ENCODE results near the gene ARHGAP33.

Gene ARHGAP33

GRCh38 chr19:35755131-35755549, 20.2 kb upstream of the ARHGAP33 start:
- Histone ChIP-seq H3K27ac (no peak overlapping the region), H3K9ac (no peak overlapping the region), H3K4me2 (no peak overlapping the region), H3K4me1 (peaks cover 34% of the 10 kb centered on the region), H3K9me3 (no peaks in the 10 kb centered on the region), H3K27me3 (no peaks in the 10 kb centered on the region), H4K20me1 (peaks cover 11% of the 10 kb centered on the region), H3K4me3 (no peak overlapping the region), H3K36me3 (peaks cover 40% of the 10 kb centered on the region)
- TF ChIP-seq Cebpa-rat (IDR thresholded peaks at IDR 0.05): no peak

GRCh38 chr19:35755550-35756376, 19.6 kb upstream of the ARHGAP33 start:
- peaks cover 47% of the 10 kb centered on the region for H3K36me3 ChIP-seq
- no peak for TF ChIP-seq Cebpa-rat (IDR thresholded peaks at IDR 0.05)
- H3K4me2 ChIP-seq: no peak overlapping the region
- H4K20me1 ChIP-seq: peaks cover 11% of the 10 kb centered on the region
- H3K27me3 ChIP-seq: no peaks in the 10 kb centered on the region
- no peak overlapping the region for H3K4me3 ChIP-seq
- H3K9ac ChIP-seq: no peak overlapping the region
- no peak overlapping the region for H3K27ac ChIP-seq
- H3K9me3 ChIP-seq: no peaks in the 10 kb centered on the region
- H3K4me1 ChIP-seq: peaks cover 28% of the 10 kb centered on the region

GRCh38 chr19:35756377-35757230, 18.8 kb upstream of the ARHGAP33 start, which contains the start of gene HSPB6:
Gene HSPB6, minus strand, starts transcription at chr19:35757029. Its CDS starts 21 bp downstream, at chr19:35757008.
- H3K9me3 ChIP-seq: no peaks in the 10 kb centered on the region

GRCh38 chr19:35757231-35757748, 18.1 kb upstream of the ARHGAP33 start:
- H3K9ac ChIP-seq: peak overlapping the region; percentile 82
- H3K4me3 ChIP-seq: peak overlapping the region; percentile 95
- H3K9me3 ChIP-seq: no peaks in the 10 kb centered on the region
- no peaks in the 10 kb centered on the region for H3K27me3 ChIP-seq
- H4K20me1 ChIP-seq: peaks cover 11% of the 10 kb centered on the region
- peak overlapping the region; percentile 98 for H3K4me2 ChIP-seq
- TF ChIP-seq Cebpa-rat (IDR thresholded peaks at IDR 0.05): no peak
- H3K36me3 ChIP-seq: peaks cover 55% of the 10 kb centered on the region
- H3K4me1 ChIP-seq: peaks cover 27% of the 10 kb centered on the region
- H3K27ac ChIP-seq: peak overlapping the region; percentile 87

More at GRCh38 chr19:35756377-35757230, 18.8 kb upstream of the ARHGAP33 start, which contains the start of gene HSPB6:
- no peak for TF ChIP-seq Cebpa-rat (IDR thresholded peaks at IDR 0.05)
- Histone ChIP-seq H3K36me3 (peaks cover 55% of the 10 kb centered on the region), H3K27me3 (no peaks in the 10 kb centered on the region), H3K4me1 (peaks cover 27% of the 10 kb centered on the region), H3K4me2 (peak within 1 kb of the TSS; percentile 98), H3K27ac (peak within 1 kb of the TSS; percentile 87), H3K4me3 (peak within 1 kb of the TSS; percentile 95), H3K9ac (peak within 1 kb of the TSS; percentile 82), H4K20me1 (peaks cover 11% of the 10 kb centered on the region)

- Histone ChIP-seq H3K27ac (peak within 1 kb of the TSS; percentile 96), H3K4me3 (peak within 1 kb of the TSS; percentile 95), H3K9me3 (no peaks in the 10 kb centered on the region), H3K9ac (peak within 1 kb of the TSS; percentile 94), H3K36me3 (peaks cover 55% of the 10 kb centered on the region), H4K20me1 (peaks cover 11% of the 10 kb centered on the region), H3K4me1 (peaks cover 27% of the 10 kb centered on the region), H3K4me2 (peak within 1 kb of the TSS; percentile 98), H3K27me3 (no peaks in the 10 kb centered on the region)
- TF ChIP-seq Cebpa-rat (IDR thresholded peaks at IDR 0.05): no peak
Observed at GRCh38 chr19:35757749-35758608, 17.4 kb upstream of the ARHGAP33 start, which contains the start of gene PROSER3. Gene PROSER3, plus strand, starts transcription at chr19:35758176. Its CDS starts 40 bp downstream, at chr19:35758216.

DNA sequence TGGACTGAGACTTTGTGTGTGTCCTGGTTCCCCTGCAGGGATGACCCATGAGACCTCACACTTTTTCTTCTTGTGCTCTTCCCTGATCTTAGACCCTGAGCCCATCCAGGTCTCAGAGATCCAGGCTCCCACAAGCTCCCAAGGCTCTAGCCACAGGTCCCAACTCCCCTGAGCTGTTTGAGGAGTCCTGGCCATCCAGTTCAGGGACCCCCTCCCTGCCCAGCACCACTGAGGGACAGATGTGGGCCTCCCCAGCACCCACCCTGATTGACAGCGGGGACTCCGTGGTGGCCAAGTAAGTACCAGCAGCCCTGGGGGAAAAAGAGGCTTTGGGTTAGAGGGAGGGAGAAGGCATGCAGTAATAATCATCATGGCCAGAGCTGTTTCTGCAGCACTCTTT, 15.7 kb upstream of the ARHGAP33 start:
- Histone ChIP-seq H3K9ac (peak overlapping the region; percentile 94), H3K4me1 (peaks cover 27% of the 10 kb centered on the region), H3K4me3 (no peak overlapping the region), H3K9me3 (no peaks in the 10 kb centered on the region), H3K27me3 (no peaks in the 10 kb centered on the region), H3K27ac (no peak overlapping the region), H3K4me2 (peak overlapping the region; percentile 85), H3K36me3 (peaks cover 57% of the 10 kb centered on the region), H4K20me1 (peaks cover 11% of the 10 kb centered on the region)
- no peak for TF ChIP-seq Cebpa-rat (IDR thresholded peaks at IDR 0.05)

- Histone ChIP-seq H3K4me3 (no peak overlapping the region), H3K4me1 (peaks cover 27% of the 10 kb centered on the region), H3K9me3 (no peaks in the 10 kb centered on the region), H3K9ac (no peak overlapping the region), H3K27ac (no peak overlapping the region), H3K36me3 (peaks cover 63% of the 10 kb centered on the region), H4K20me1 (peaks cover 11% of the 10 kb centered on the region), H3K27me3 (no peaks in the 10 kb centered on the region), H3K4me2 (no peak overlapping the region)
- TF ChIP-seq Cebpa-rat (IDR thresholded peaks at IDR 0.05): no peak
Observed at GRCh38 chr19:35760711-35761349, 14.5 kb upstream of the ARHGAP33 start.

DNA sequence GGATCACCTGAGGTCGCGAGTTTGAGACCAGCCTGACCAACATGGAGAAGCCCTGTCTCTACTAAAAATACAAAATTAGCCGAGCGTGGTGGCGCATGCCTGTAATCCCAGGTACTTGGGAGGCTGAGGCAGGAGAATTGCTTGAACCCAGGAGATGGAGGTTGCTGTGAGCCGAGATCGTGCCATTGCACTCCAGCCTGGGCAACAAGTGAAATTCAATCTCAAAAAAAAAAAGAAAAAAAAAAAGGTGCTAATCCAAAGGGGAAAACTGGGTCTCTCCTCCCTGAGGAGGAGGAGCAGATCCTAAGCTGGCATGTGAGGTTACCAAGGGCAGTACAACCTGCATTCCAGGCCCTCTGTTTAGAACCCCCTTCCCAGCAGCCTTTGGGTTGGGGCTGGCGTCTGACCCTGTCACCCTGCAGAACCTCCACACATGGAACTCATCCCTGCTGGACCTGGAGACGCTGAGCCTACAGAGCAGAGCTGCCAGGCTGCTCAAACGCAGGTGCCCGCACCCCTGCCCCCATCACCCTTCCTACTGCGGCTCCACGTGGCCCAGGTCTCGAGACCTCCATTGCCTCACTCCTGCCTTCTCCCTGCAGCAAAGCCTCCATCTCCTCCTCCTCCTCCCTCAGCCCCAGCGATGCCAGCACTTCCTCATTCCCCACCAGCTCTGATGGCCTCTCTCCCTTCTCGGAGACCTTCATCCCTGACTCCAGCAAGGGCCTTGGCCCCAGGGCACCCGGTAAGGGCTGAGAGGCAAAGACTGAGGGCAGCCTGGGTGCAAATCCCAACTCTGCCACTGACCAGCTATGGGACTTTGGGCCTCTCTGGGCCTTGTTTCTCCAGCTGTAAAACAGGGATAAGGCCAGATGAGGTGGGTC, 10.7 kb upstream of the ARHGAP33 start:
- Histone ChIP-seq H3K9me3 (no peaks in the 10 kb centered on the region), H4K20me1 (peaks cover 3% of the 10 kb centered on the region; the same call in 1 of the 2 replicates), H3K27me3 (no peaks in the 10 kb centered on the region), H3K4me3 (no peak overlapping the region), H3K4me2 (no peak overlapping the region), H3K36me3 (peaks cover 67% of the 10 kb centered on the region), H3K9ac (no peak overlapping the region), H3K27ac (no peak overlapping the region), H3K4me1 (peaks cover 41% of the 10 kb centered on the region)
- no peak for TF ChIP-seq Cebpa-rat (IDR thresholded peaks at IDR 0.05)

Measured in BLaER1 (cell line).